ENCODE results near the gene NDUFA6. TPM values are rescaled to one million over a fixed set of nuclear protein-coding genes. Genes with fewer than 3 reads are reported as not detected.
"Not testable (repeated sequence)": the region's sequence is repeated elsewhere in the genome, so short reads cannot be mapped to it uniquely, and the experiment has no call there.

The NDUFA6 gene
- total RNA-seq, 1 experiment from 2014 or later, result 84.9 TPM

DNA sequence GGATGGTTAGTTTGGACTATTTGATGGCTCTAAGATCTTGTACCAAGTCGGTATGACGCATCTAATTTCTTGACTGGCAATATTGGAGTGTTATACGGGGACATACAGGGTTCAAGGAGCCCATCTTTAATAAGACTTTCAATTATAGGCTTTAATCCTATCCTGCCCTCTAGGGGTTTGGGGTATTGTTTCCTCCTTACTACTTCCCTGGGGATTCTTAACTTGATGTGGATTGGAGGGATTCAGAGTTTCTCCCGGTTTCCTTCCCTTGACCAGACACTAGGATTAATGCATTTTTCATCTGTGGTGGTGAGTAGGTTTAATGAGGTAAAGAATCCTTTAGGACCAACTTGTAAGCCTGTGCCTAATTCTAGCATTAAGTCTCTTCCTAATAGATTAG is 21.2 kb upstream of the NDUFA6 start:
- Histone ChIP-seq H3K4me2 (no peak overlapping the region), H3K27ac (no peak overlapping the region), H4K20me1 (ENCODE audit: insufficient read depth) (no peaks in the 10 kb centered on the region), H3K4me3 (no peak overlapping the region), H3K9me3 (ENCODE audit: insufficient read depth, low read depth) (peaks cover 19% of the 10 kb centered on the region), H3K79me2 (ENCODE audit: low read depth) (no peaks in the 10 kb centered on the region), H3F3A (ENCODE audit: insufficient read depth, low read depth) (no peaks in the 10 kb centered on the region), H3K27me3 (ENCODE audit: insufficient read depth, low read depth) (peaks cover 4% of the 10 kb centered on the region; the same call in 1 of the 2 replicates), H3K36me3 (ENCODE audit: low read depth) (no peaks in the 10 kb centered on the region), H2AFZ (no peak overlapping the region), H3K9me2 (ENCODE audit: insufficient read depth) (no peaks in the 10 kb centered on the region), H3K4me1 (replicated peaks; ENCODE audit: insufficient read depth) (no peaks in the 10 kb centered on the region)
- no TSS peak for BruUV-seq (replicated peaks)
- intact Hi-C loops (cut with micrococcal nuclease; ENCODE audit: unreplicated experiment), result no loop called here
- no peak for TF ChIP-seq EZH2 (IDR thresholded peaks at IDR 0.05; ENCODE audit: low read depth)
- TF ChIP-seq CTCF (conservative IDR thresholded peaks at IDR 0.05), result no peak
- ChIA-PET POLR2A (ENCODE audit: unreplicated experiment) (no interaction called here), CTCF (interaction anchor here (1.5 kb wide), 1 partner anchor 21 kb away, joined by 12 read pairs; the partner anchor contains the start of gene NDUFA6)
- no peak for DNase-seq

GRCh38 chr22:42108848-42109247 is 18.3 kb upstream of the NDUFA6 start:
- no peak for TF ChIP-seq EZH2 (IDR thresholded peaks at IDR 0.05; ENCODE audit: low read depth)
- TF ChIP-seq CTCF (conservative IDR thresholded peaks at IDR 0.05), result no peak
- H3K79me2 ChIP-seq (ENCODE audit: low read depth), result no peaks in the 10 kb centered on the region
- H3K36me3 ChIP-seq (ENCODE audit: low read depth), result no peaks in the 10 kb centered on the region
- CTCF ChIA-PET, result no interaction called here
- no peak overlapping the region for H3K4me3 ChIP-seq
- DNase-seq, result no peak
- H2AFZ ChIP-seq, result no peak overlapping the region
- H3K9me3 ChIP-seq (ENCODE audit: insufficient read depth, low read depth), result peaks cover 15% of the 10 kb centered on the region
- BruUV-seq (replicated peaks), result no TSS peak
- no peaks in the 10 kb centered on the region for H3K4me1 ChIP-seq (replicated peaks; ENCODE audit: insufficient read depth)
- POLR2A ChIA-PET (ENCODE audit: unreplicated experiment), result no interaction called here
- no peaks in the 10 kb centered on the region for H3F3A ChIP-seq (ENCODE audit: insufficient read depth, low read depth)
- no peaks in the 10 kb centered on the region for H3K9me2 ChIP-seq (ENCODE audit: insufficient read depth)
- H4K20me1 ChIP-seq (ENCODE audit: insufficient read depth), result no peaks in the 10 kb centered on the region
- no peak overlapping the region for H3K4me2 ChIP-seq
- intact Hi-C loops (cut with micrococcal nuclease; ENCODE audit: unreplicated experiment), result no loop called here
- peaks cover 4% of the 10 kb centered on the region; the same call in 1 of the 2 replicates for H3K27me3 ChIP-seq (ENCODE audit: insufficient read depth, low read depth)
- H3K27ac ChIP-seq, result no peak overlapping the region

- H3K79me2 ChIP-seq (ENCODE audit: low read depth); H3F3A ChIP-seq (ENCODE audit: insufficient read depth, low read depth); BruUV-seq (replicated peaks); H3K4me2 ChIP-seq; H3K27ac ChIP-seq; CTCF ChIA-PET; DNase-seq; H3K4me1 ChIP-seq (replicated peaks; ENCODE audit: insufficient read depth); H3K27me3 ChIP-seq (ENCODE audit: insufficient read depth, low read depth); H3K36me3 ChIP-seq (ENCODE audit: low read depth); H3K4me3 ChIP-seq; POLR2A ChIA-PET (ENCODE audit: unreplicated experiment); H3K9me2 ChIP-seq (ENCODE audit: insufficient read depth); intact Hi-C loops (cut with micrococcal nuclease; ENCODE audit: unreplicated experiment); H2AFZ ChIP-seq; H4K20me1 ChIP-seq (ENCODE audit: insufficient read depth): not testable (repeated sequence)
- H3K9me3 ChIP-seq (ENCODE audit: insufficient read depth, low read depth), result peaks cover 25% of the 10 kb centered on the region
These were observed 13.8 kb upstream of the NDUFA6 start for GRCh38 chr22:42104332-42104860.

- BruUV-seq (replicated peaks), result no TSS peak
These were observed 10.6 kb upstream of the NDUFA6 start for GRCh38 chr22:42101199-42101598.

More at GRCh38 chr22:42101199-42101598, 10.6 kb upstream of the NDUFA6 start:
- no peak for DNase-seq
- no peaks in the 10 kb centered on the region for H3K79me2 ChIP-seq (ENCODE audit: low read depth)
- no peak overlapping the region for H2AFZ ChIP-seq
- no peak overlapping the region for H3K4me2 ChIP-seq
- no peaks in the 10 kb centered on the region for H3K4me1 ChIP-seq (replicated peaks; ENCODE audit: insufficient read depth)
- H3F3A ChIP-seq (ENCODE audit: insufficient read depth, low read depth), result no peaks in the 10 kb centered on the region
- H3K27me3 ChIP-seq (ENCODE audit: insufficient read depth, low read depth), result no peaks in the 10 kb centered on the region
- H3K27ac ChIP-seq, result no peak overlapping the region
- H3K36me3 ChIP-seq (ENCODE audit: low read depth), result no peaks in the 10 kb centered on the region
- peaks cover 25% of the 10 kb centered on the region for H3K9me3 ChIP-seq (ENCODE audit: insufficient read depth, low read depth)
- POLR2A ChIA-PET (ENCODE audit: unreplicated experiment), result no interaction called here
- H3K4me3 ChIP-seq, result no peak overlapping the region
- no peaks in the 10 kb centered on the region for H3K9me2 ChIP-seq (ENCODE audit: insufficient read depth)
- intact Hi-C loops (cut with micrococcal nuclease; ENCODE audit: unreplicated experiment), result no loop called here
- TF ChIP-seq CTCF (conservative IDR thresholded peaks at IDR 0.05) (no peak), EZH2 (IDR thresholded peaks at IDR 0.05; ENCODE audit: low read depth) (no peak)
- CTCF ChIA-PET, result no interaction called here
- no peaks in the 10 kb centered on the region for H4K20me1 ChIP-seq (ENCODE audit: insufficient read depth)
